WI38 (cell line): ENCODE measurements around the gene DNAH17.

Experiments used
- H3K4me3 ChIP-seq: 2 replicates; pipeline ENCODE4 v1.5.1; 2011; ENCODE audit warnings: low read depth, mild to moderate bottlenecking, control low read depth, low read length
- CTCF ChIP-seq: IDR thresholded peaks from 2 replicates; pipeline ENCODE4 v1.5.1; 2012; ENCODE audit warnings: low read depth, mild to moderate bottlenecking, control low read depth, low read length

Gene DNAH17

DNA sequence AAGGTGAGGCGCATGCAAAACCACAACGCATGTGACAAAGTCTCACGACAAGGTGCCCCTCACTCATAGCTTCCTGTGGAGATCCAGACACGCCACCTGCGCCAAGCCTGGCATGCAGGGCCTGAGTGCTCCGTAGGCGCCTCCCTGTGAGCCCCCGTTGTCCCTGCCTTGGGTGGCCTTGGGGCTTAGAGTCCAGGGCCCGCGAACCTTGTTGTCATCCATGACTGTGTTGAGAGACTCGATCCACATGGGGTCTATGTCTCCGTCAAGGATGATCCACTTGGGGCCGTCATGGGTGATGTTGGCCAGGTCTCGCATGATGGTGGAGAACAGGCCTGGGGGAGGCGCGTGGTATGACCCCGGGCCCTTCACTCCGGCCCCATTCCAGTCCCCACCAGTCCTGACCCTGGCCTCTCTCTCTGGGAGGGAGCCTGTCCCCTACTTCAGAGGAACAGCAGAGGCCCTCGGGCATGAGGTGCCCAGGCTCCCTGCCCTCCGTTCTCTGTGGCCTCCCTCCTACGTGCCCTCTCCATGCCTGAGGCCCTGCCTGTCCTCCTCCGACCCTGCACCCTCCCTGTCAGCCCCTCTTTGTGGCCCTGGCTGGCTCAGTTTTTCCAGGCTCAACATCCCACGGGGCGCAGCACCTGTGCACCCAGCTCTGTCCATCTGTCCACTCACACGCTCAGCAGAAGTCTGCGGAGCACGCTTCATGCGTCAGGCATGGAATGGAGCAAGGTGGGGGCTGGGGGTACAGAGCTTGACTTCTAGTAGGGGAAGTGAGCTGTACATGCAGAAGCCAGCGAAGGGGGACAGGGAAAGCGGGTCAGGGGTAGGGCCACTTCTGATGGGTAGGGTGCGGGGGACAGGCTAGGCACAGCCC is 85.7 kb downstream of the DNAH17 start:
- no peak overlapping the region for H3K4me3 ChIP-seq
- no peak for TF ChIP-seq CTCF

- H3K4me3 ChIP-seq, result no peak overlapping the region
- TF ChIP-seq CTCF, result no peak
Observed at GRCh38 chr17:78490673-78491072, 86.5 kb downstream of the DNAH17 start.

GRCh38 chr17:78490156-78490555 is 87.0 kb downstream of the DNAH17 start:
- no peak for TF ChIP-seq CTCF
- no peak overlapping the region for H3K4me3 ChIP-seq

- H3K4me3 ChIP-seq, result no peak overlapping the region
- no peak for TF ChIP-seq CTCF
Observed at GRCh38 chr17:78488867-78489634, 88.1 kb downstream of the DNAH17 start.

DNA sequence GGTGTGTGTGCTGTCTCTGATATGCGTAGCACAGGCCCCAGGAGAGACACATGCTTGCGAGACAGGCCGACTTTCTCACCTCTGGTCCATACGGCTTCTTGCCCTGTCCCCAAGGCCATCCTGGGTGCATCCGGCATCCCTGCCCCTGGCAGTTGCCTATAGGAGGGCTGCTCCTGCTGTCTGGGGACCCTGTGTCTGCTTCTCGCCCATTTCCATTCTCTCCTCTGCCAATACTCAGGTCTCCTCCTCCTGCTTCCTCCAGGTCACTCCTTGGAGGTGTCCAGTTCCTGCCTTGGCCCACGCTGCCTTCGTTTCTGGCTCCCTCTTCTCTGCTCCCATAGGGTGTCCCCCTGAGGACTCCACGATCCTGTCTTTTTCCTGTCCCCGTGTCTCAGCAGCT is 89.0 kb downstream of the DNAH17 start:
- TF ChIP-seq CTCF, result no peak
- H3K4me3 ChIP-seq, result no peak overlapping the region

- H3K4me3 ChIP-seq, result no peak overlapping the region
- TF ChIP-seq CTCF, result no peak
Observed at GRCh38 chr17:78486946-78487680, 90.1 kb downstream of the DNAH17 start.
